ENCODE results near the gene PNMA1.

Gene PNMA1

DNA sequence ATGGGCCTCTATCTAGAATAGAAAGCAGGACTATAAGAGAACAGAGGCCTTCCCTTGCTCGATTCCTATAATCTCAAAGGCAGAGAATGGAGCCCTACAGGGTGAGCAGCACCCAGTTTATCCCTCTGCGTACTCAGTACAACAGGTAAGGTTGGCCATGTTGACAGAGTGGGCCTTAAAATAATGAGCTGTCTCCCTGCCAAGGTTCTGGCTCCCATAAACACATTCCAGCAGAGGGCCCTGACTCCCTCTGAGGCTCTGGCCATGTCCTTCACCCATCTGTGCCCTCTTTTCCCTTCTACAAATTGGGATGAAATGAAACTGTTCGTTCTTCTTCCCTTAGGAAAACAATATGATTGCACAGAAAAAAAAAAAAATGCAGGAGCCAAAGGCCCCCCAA lies 16.9 kb upstream of the PNMA1 start:
- H3K27me3 ChIP-seq (ENCODE audit: insufficient read depth, low read length) = no peaks in the 10 kb centered on the region

DNA sequence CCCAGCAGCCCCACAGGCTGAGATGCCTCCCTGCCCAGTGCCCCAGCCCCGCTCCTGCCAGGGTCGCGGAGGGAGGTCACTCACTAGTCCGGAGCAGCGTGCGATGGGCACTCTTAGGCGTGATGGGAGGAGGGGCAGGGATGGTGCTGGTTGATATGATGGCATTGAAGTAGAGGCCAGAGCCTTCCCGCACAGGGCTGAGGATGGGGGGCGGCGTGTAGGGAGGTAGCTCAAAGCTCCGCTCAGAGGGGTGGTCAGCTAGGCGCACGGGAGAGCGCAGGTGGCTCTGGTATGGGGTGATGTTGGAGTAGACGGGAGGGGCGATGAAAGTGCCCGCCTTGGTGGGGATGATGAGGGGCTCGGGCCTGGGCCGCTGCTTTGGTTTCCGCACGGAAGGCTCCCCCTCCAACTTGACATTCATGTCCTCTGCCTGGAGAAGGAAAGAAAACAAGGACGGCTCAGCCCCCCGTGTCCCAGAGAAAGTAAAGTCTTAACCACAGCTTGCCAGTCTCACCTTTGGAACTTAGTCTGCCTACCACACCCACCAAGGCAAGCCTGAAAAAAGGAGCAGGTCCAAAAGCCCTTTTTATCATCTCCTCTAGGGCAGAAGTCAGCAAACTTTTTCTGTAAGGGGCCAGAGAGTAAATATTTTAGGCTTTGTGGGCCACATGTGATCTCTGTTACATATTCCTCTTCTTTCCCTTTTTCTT lies 15.5 kb upstream of the PNMA1 start:
- Histone ChIP-seq H3K36me3 (ENCODE audit: insufficient read depth, low read length) (peaks cover 22% of the 10 kb centered on the region), H3K4me1 (ENCODE audit: control insufficient read depth, insufficient read depth, low read length, unreplicated experiment) (peaks cover 43% of the 10 kb centered on the region), H3K79me2 (ENCODE audit: control insufficient read depth, insufficient read depth, low read length, unreplicated experiment) (peaks cover 2% of the 10 kb centered on the region), H2AFZ (ENCODE audit: low read length, unreplicated experiment) (no peak overlapping the region), H3K4me3 (ENCODE audit: low read depth, low read length) (no peak overlapping the region), H3K27me3 (ENCODE audit: insufficient read depth, low read length) (no peaks in the 10 kb centered on the region), H3K27ac (ENCODE audit: low read depth, low read length) (no peak overlapping the region)

More for the DNA sequence above, 16.9 kb upstream of the PNMA1 start:
- Histone ChIP-seq H3K27ac (ENCODE audit: low read depth, low read length) (no peak overlapping the region), H3K79me2 (ENCODE audit: control insufficient read depth, insufficient read depth, low read length, unreplicated experiment) (peaks cover 3% of the 10 kb centered on the region), H3K36me3 (ENCODE audit: insufficient read depth, low read length) (peaks cover 30% of the 10 kb centered on the region), H3K4me3 (ENCODE audit: low read depth, low read length) (no peak overlapping the region), H3K4me1 (ENCODE audit: control insufficient read depth, insufficient read depth, low read length, unreplicated experiment) (peaks cover 29% of the 10 kb centered on the region), H2AFZ (ENCODE audit: low read length, unreplicated experiment) (no peak overlapping the region)

DNA sequence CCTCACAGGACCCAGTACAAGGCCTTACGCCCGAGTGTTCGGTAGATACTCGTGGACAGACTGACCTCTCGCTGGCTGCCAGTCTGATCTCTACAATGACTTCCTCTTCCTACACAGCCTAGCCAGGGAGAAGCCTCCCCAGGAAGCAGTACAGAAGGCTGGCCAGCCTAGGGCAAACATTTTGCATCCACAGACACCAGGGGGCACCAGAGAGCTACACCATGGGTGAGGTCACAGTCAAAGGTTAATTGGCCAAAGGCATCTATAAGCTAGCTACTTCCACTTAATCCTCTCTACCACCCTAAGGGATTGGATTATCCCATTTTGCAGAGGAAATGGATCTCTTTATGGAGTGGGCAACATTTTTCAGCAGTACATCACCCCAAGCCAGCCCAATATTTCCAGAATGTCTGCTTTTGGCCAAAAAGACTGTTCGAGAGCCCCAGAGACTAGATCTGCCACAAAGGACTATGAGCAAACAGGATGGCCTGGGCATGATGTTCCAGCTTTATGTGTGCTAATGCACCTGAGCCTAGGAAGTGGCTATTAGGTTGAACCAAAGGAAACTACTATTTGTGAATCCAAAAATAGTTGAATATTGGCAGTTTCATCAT lies 14.6 kb upstream of the PNMA1 start:
- Histone ChIP-seq H3K4me3 (ENCODE audit: low read depth, low read length) (no peak overlapping the region), H3K27me3 (ENCODE audit: insufficient read depth, low read length) (no peaks in the 10 kb centered on the region), H3K4me1 (ENCODE audit: control insufficient read depth, insufficient read depth, low read length, unreplicated experiment) (peaks cover 46% of the 10 kb centered on the region), H3K27ac (ENCODE audit: low read depth, low read length) (peak overlapping the region; percentile 43), H3K79me2 (ENCODE audit: control insufficient read depth, insufficient read depth, low read length, unreplicated experiment) (no peaks in the 10 kb centered on the region), H2AFZ (ENCODE audit: low read length, unreplicated experiment) (no peak overlapping the region), H3K36me3 (ENCODE audit: insufficient read depth, low read length) (peaks cover 15% of the 10 kb centered on the region)

DNA sequence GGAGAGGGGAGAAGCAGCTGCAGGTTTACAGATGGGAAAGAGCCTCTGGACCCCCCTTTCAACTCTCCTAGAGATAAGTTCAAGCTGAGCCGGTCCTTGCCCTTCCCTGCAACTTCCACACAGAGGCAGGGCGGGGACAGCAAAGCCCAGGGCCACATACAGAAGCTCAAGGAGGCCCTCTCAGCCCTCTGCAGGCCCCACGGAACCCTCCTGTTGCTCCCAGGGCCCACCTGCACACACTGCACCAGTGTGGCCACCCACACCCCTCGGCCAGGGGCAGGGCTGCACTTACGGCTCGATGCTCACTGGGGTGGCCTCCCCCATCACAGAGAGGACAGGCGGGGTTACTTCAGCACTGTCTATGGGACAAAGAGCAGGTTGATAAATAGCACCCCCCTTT lies 13.0 kb upstream of the PNMA1 start:
- H3K4me1 ChIP-seq (ENCODE audit: control insufficient read depth, insufficient read depth, low read length, unreplicated experiment) = peaks cover 61% of the 10 kb centered on the region
- H3K27ac ChIP-seq (ENCODE audit: low read depth, low read length) = peak overlapping the region; percentile 99
- no peak overlapping the region for H2AFZ ChIP-seq (ENCODE audit: low read length, unreplicated experiment)
- no peak overlapping the region for H3K4me3 ChIP-seq (ENCODE audit: low read depth, low read length)
- no peaks in the 10 kb centered on the region for H3K79me2 ChIP-seq (ENCODE audit: control insufficient read depth, insufficient read depth, low read length, unreplicated experiment)
- H3K36me3 ChIP-seq (ENCODE audit: insufficient read depth, low read length) = peaks cover 20% of the 10 kb centered on the region
- no peaks in the 10 kb centered on the region for H3K27me3 ChIP-seq (ENCODE audit: insufficient read depth, low read length)

DNA sequence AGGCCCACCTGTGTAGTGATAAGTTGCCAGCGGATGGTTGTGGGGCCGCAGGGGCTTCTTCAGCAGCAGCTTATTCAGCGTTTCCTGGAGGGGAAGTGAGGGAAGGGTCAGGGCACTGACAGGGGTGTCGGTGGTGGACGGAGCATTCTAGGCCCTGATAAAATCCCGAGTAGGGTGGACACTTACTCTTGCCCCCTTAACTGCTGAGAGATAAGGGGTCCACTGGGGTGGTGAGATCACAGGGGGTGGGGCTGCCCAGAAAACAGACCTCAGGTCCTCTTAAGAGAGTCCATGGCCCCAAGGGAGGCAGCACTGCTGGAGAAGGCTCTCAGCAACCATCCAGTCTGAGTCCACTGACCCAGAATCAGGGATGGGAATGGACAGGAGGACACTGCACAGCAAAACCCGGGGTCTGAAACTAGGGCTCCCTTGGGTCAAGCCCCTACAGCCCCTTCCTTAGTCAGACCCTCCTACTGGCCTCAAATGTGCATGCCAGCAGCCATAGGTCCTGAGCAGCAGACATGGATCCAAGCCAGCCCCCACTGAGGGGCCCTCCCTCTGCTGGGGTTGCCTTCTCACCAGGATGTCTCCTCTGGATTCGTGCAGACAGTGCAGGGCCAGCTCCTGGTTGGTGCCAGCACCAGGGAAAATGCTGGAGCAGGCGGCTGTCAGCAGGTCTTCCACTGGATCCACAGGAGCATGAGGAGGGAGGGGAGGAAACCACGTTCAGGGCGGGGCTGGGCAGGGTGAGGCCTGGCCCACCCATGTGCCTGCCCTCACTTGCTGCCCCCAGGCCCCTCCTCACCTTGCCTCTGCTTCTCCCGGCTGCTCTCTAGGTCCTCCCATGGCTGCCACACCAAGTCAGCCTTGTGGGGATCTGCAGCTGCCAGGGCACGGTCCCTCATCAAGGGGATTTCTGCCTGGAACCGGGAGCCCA lies 12.1 kb upstream of the PNMA1 start:
- no peak overlapping the region for H3K4me3 ChIP-seq (ENCODE audit: low read depth, low read length)
- no peaks in the 10 kb centered on the region for H3K79me2 ChIP-seq (ENCODE audit: control insufficient read depth, insufficient read depth, low read length, unreplicated experiment)
- no peak overlapping the region for H2AFZ ChIP-seq (ENCODE audit: low read length, unreplicated experiment)
- H3K36me3 ChIP-seq (ENCODE audit: insufficient read depth, low read length) = peaks cover 20% of the 10 kb centered on the region
- H3K27me3 ChIP-seq (ENCODE audit: insufficient read depth, low read length) = no peaks in the 10 kb centered on the region
- H3K27ac ChIP-seq (ENCODE audit: low read depth, low read length) = peak overlapping the region; percentile 99
- H3K4me1 ChIP-seq (ENCODE audit: control insufficient read depth, insufficient read depth, low read length, unreplicated experiment) = peaks cover 61% of the 10 kb centered on the region

DNA sequence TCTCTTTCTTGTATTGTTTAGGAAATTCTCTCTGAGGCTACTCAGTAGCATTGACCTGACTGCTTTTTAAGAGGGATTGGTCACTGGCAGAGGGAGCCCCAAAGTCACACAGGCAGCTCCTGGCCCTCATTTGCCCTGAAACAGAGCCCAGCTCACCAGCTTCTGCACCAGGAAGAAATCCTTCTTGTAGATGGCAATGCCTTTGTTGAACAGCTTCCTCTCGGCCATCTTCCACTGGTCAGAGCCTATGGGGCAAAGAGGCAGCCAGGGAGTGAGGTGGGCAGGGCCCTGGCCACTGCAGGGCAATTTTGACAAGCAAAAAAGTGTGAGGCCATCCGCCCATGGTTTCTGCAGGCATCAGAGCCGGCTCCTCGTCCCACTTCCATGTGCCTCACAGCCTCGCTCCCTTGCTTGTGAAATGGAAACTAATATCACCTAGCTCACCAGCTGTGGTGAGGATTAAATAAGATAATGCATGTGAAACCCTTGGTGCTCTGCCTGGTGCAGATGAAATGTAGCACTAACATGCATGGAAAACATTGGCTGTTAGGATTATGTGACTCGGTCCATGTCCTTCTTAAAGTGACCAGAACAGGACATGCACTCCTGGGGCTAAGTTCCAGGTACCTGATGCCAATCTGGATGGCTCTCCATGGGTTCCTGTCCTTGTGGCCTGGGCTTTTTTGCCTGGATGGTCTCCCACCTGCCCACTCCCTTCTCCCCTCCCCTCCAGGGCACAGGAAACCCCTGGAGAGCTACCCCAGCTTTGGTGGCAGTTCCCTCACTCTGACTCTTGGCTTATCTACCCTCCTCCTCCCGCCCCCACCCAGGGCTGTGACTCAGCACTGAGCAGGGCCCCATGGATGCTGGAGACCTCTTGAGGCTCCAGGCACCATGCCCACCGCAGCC lies 11.2 kb upstream of the PNMA1 start:
- Histone ChIP-seq H3K27ac (ENCODE audit: low read depth, low read length) (peak overlapping the region; percentile 99), H3K27me3 (ENCODE audit: insufficient read depth, low read length) (no peaks in the 10 kb centered on the region), H3K79me2 (ENCODE audit: control insufficient read depth, insufficient read depth, low read length, unreplicated experiment) (no peaks in the 10 kb centered on the region), H3K36me3 (ENCODE audit: insufficient read depth, low read length) (peaks cover 20% of the 10 kb centered on the region), H3K4me1 (ENCODE audit: control insufficient read depth, insufficient read depth, low read length, unreplicated experiment) (peaks cover 61% of the 10 kb centered on the region), H2AFZ (ENCODE audit: low read length, unreplicated experiment) (no peak overlapping the region), H3K4me3 (ENCODE audit: low read depth, low read length) (no peak overlapping the region)

DNA sequence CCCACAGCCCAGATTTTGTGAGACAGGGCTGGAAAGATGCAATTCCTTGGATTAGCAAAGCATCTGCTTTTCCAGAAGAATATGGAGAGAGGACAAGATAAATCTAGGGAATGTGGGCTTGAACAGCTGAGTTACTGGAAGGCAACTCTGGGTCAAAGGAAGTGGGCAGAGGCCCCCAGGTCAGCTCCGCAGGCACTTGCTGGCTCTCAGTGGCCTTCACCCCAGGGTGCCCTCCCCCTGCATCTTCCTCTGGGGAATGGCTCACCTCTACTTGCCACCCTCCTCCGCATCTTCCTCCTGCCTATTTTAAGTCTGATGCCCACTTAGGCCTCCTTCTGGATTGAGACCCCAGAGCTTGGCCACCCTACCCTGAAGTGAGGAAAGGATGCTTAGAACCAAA lies 10.5 kb upstream of the PNMA1 start:
- H2AFZ ChIP-seq (ENCODE audit: low read length, unreplicated experiment) = no peak overlapping the region

DNA sequence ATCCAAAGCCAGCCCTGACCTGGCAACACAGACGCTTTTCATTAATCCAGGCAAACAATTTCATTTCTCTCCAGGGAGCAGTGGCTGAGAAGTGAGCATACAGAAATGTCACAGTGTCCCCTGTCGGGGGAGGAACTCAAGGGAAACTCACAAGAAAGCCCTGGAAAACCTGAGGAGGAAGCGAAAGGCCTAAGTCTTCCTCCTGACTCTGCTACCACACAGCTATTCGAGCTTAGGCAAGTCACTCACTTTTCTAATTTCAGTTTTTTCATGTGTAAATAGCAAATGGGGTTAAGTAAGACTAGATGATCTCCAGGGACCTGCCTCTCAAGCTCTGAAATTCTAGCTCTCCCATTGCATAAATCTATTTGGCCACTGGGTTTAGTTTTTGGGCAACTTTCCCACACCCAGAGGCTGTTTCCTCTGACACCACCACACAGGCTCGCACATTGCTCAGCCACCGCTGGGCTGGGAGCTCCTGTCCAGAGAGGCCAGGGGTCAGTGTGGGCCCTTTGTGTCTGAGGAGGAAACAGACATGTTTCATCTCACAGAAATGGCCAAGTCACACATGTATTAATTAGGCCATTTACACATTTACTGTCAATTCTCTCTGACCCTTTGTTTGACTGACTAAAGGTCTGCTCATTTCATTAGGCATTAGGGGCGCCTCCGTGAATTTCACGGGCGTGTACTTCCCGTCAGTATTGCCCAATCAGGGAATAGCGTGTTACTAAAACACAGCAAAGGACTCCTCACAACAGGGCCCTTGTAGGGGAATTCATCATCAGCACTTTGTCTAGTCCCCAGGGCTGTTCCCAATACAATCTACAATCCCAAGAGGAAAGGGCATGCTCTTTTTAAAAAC lies 9.8 kb upstream of the PNMA1 start:
- Histone ChIP-seq H2AFZ (ENCODE audit: low read length, unreplicated experiment) (no peak overlapping the region), H3K79me2 (ENCODE audit: control insufficient read depth, insufficient read depth, low read length, unreplicated experiment) (no peaks in the 10 kb centered on the region), H3K27ac (ENCODE audit: low read depth, low read length) (peak overlapping the region; percentile 99), H3K4me1 (ENCODE audit: control insufficient read depth, insufficient read depth, low read length, unreplicated experiment) (peaks cover 60% of the 10 kb centered on the region), H3K4me3 (ENCODE audit: low read depth, low read length) (peak overlapping the region; percentile 66), H3K36me3 (ENCODE audit: insufficient read depth, low read length) (peaks cover 20% of the 10 kb centered on the region), H3K27me3 (ENCODE audit: insufficient read depth, low read length) (no peaks in the 10 kb centered on the region)

More for the DNA sequence above, 10.5 kb upstream of the PNMA1 start:
- peaks cover 20% of the 10 kb centered on the region for H3K36me3 ChIP-seq (ENCODE audit: insufficient read depth, low read length)
- H3K79me2 ChIP-seq (ENCODE audit: control insufficient read depth, insufficient read depth, low read length, unreplicated experiment) = no peaks in the 10 kb centered on the region
- no peaks in the 10 kb centered on the region for H3K27me3 ChIP-seq (ENCODE audit: insufficient read depth, low read length)
- peaks cover 61% of the 10 kb centered on the region for H3K4me1 ChIP-seq (ENCODE audit: control insufficient read depth, insufficient read depth, low read length, unreplicated experiment)
- peak overlapping the region; percentile 99 for H3K27ac ChIP-seq (ENCODE audit: low read depth, low read length)
- H3K4me3 ChIP-seq (ENCODE audit: low read depth, low read length) = no peak overlapping the region

DNA sequence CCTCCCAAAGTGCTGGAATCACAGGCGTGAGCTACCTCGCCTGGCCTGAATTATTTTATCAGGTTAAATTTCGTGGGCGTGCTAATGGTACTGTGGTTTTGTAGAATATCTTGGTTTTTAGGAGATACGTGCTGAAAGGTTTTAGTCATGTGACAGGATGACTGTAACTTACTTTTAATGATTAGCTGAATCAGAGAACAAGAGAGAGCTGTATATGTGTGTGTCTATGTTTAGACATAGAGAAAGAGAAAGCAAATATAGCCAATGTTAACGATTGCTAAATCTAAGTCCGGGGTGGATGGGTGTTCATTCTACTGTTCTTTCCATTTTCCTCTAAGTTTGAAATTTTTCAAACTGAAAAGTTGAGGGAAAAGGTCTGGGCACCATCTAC lies 9.2 kb upstream of the PNMA1 start:
- no peaks in the 10 kb centered on the region for H3K79me2 ChIP-seq (ENCODE audit: control insufficient read depth, insufficient read depth, low read length, unreplicated experiment)
- H3K4me1 ChIP-seq (ENCODE audit: control insufficient read depth, insufficient read depth, low read length, unreplicated experiment) = peaks cover 55% of the 10 kb centered on the region
- peaks cover 20% of the 10 kb centered on the region for H3K36me3 ChIP-seq (ENCODE audit: insufficient read depth, low read length)
- no peaks in the 10 kb centered on the region for H3K27me3 ChIP-seq (ENCODE audit: insufficient read depth, low read length)
- no peak overlapping the region for H2AFZ ChIP-seq (ENCODE audit: low read length, unreplicated experiment)
- H3K27ac ChIP-seq (ENCODE audit: low read depth, low read length) = peak overlapping the region; percentile 99
- peak overlapping the region; percentile 66 for H3K4me3 ChIP-seq (ENCODE audit: low read depth, low read length)
